ENCODE data around the gene MCCD1.

MCCD1 gene

DNA sequence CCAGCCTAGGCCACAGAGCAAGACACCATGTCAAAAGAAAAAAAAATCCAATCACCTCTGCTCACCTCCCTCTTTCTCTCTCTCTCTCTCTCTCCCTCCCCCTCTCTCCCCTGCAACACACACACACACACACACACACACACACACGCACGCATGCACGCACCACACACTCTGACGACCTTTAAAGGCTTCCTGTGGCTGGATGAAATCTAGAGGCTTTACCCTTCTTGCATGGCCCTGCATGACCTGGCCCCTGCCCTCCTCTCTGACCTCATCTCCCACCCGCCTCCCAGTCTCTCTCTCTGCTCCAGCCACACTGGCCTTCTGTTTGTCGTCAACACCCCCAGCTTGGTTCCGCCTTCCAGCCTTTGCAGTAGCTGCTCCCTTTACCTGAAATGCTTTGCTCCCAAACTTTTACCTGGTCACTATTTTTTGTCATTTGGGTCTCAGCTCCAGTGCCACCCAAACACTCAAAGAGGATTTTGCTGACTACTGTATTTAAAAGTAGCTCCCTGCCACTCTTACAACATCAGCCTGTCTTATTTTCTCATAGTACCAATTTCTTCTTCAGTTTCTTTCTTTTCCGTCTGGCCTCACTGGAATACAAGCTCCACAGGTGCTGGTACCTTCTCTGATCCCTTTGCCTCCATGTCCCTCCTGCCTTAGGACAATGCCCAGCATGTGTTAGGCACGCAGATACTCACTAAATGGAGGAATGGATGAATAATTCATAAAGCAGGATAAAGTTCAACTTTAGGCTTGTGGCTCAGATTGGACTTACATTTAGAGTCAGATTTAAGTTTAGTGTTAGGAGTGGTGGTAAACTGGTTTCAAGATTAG is 39.0 kb downstream of the MCCD1 start:
- H3K4me3 ChIP-seq (ENCODE audit: low read depth, low read length): no peak overlapping the region
- TF ChIP-seq, protein P1, sequence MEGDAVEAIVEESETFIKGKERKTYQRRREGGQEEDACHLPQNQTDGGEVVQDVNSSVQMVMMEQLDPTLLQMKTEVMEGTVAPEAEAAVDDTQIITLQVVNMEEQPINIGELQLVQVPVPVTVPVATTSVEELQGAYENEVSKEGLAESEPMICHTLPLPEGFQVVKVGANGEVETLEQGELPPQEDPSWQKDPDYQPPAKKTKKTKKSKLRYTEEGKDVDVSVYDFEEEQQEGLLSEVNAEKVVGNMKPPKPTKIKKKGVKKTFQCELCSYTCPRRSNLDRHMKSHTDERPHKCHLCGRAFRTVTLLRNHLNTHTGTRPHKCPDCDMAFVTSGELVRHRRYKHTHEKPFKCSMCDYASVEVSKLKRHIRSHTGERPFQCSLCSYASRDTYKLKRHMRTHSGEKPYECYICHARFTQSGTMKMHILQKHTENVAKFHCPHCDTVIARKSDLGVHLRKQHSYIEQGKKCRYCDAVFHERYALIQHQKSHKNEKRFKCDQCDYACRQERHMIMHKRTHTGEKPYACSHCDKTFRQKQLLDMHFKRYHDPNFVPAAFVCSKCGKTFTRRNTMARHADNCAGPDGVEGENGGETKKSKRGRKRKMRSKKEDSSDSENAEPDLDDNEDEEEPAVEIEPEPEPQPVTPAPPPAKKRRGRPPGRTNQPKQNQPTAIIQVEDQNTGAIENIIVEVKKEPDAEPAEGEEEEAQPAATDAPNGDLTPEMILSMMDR (IDR thresholded peaks at IDR 0.05; ENCODE audit: low read depth, low read length): no peak

- TF ChIP-seq, protein P1 (IDR thresholded peaks at IDR 0.05; ENCODE audit: low read depth, low read length): no peak
- H3K4me3 ChIP-seq (ENCODE audit: low read depth, low read length): no peak overlapping the region
These were observed 39.8 kb downstream of the MCCD1 start for GRCh38 chr6:31568537-31568961.

- TF ChIP-seq, protein P1 (IDR thresholded peaks at IDR 0.05; ENCODE audit: low read depth, low read length): no peak
- H3K4me3 ChIP-seq (ENCODE audit: low read depth, low read length): no peak overlapping the region
These were observed 41.2 kb downstream of the MCCD1 start for GRCh38 chr6:31569861-31570536.

GRCh38 chr6:31572041-31572911 is 43.5 kb downstream of the MCCD1 start, which contains the start of gene LTA:
LTA (plus strand) TSS chr6:31572289; CDS start chr6:31572743, 454 bp downstream.
- no peak within 1 kb of the TSS for H3K4me3 ChIP-seq (ENCODE audit: low read depth, low read length)
- TF ChIP-seq, protein P1 (IDR thresholded peaks at IDR 0.05; ENCODE audit: low read depth, low read length): no peak

DNA sequence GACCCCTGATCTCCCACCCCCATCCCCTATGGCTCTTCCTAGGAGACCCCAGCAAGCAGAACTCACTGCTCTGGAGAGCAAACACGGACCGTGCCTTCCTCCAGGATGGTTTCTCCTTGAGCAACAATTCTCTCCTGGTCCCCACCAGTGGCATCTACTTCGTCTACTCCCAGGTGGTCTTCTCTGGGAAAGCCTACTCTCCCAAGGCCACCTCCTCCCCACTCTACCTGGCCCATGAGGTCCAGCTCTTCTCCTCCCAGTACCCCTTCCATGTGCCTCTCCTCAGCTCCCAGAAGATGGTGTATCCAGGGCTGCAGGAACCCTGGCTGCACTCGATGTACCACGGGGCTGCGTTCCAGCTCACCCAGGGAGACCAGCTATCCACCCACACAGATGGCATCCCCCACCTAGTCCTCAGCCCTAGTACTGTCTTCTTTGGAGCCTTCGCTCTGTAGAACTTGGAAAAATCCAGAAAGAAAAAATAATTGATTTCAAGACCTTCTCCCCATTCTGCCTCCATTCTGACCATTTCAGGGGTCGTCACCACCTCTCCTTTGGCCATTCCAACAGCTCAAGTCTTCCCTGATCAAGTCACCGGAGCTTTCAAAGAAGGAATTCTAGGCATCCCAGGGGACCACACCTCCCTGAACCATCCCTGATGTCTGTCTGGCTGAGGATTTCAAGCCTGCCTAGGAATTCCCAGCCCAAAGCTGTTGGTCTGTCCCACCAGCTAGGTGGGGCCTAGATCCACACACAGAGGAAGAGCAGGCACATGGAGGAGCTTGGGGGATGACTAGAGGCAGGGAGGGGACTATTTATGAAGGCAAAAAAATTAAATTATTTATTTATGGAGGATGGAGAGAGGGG is 44.7 kb downstream of the MCCD1 start:
- TF ChIP-seq, protein P1 (IDR thresholded peaks at IDR 0.05; ENCODE audit: low read depth, low read length): no peak
- H3K4me3 ChIP-seq (ENCODE audit: low read depth, low read length): no peak overlapping the region
